Endothelial cell of umbilical vein (primary cell): Measurements from ENCODE around the gene RAB4A. TPM values are rescaled to one million over a fixed set of nuclear protein-coding genes. Genes with fewer than 3 reads are reported as not detected.

Source experiments
- BruUV-seq: library from RNA; stranded (reverse); fragments of 400-500 nt; replicated peaks from 2 replicates; lab custom pipeline; 2021; lab: Mats Ljungman, UMichigan
- CTCF ChIA-PET: fragments of 300-600, 350-600 bp; sonication (Branson Sonifier 250); formaldehyde crosslinking; loops from one replicate; lab custom pipeline; 2021; ENCODE audit warnings: antibody characterized with exemption, inconsistent platforms; lab: Charles Lee
- POLR2A ChIA-PET: fragments of 300-600, 350-600 bp; sonication (Branson Sonifier 250); formaldehyde crosslinking; loops from one replicate; lab custom pipeline; 2021; ENCODE audit warnings: antibody characterized with exemption, inconsistent platforms; lab: Charles Lee
- DNase-seq: peaks from one replicate; pipeline ENCODE4 v3.0.0-alpha.2; 2011; ENCODE audit warnings: low read depth, low spot score
- FAIRE-seq: peaks from 2 replicates; lab custom pipeline; 2011; peaks lifted over from hg19 to GRCh38; lab: Jason Lieb, UNC
- H2AFZ ChIP-seq: 2 replicates; pipeline ENCODE4 v1.6.0; 2012; ENCODE audit warnings: low read depth, low read length, control low read depth, inconsistent platforms
- H3K27ac ChIP-seq: 2 replicates; pipeline ENCODE4 v1.5.1; 2011; ENCODE audit warnings: low read depth, mild to moderate bottlenecking, control low read depth, low read length, moderate library complexity; ENCODE audit not compliant: insufficient read depth
- H3K27me3 ChIP-seq, 2 experiments: 2 replicates each; pipeline versions ENCODE4 v1.6.0 to v1.6.1; 2011; ENCODE audit warnings: low read length in 2 of 2, mixed read lengths in 1 of 2; ENCODE audit not compliant: control insufficient read depth in 2 of 2, insufficient read depth in 2 of 2
- H3K36me3 ChIP-seq, 2 experiments: 2 replicates in 1 of 2; 3 replicates in 1 of 2; pipeline ENCODE4 v1.5.1; 2011; ENCODE audit warnings: low read length in 2 of 2, mild to moderate bottlenecking in 1 of 2, moderate library complexity in 1 of 2; ENCODE audit not compliant: control insufficient read depth in 2 of 2, insufficient read depth in 2 of 2; ENCODE audit errors: extremely low read depth in 1 of 2
- H3K4me1 ChIP-seq: 3 replicates; pipeline ENCODE4 v1.5.1; 2011; ENCODE audit warnings: mild to moderate bottlenecking, low read length; ENCODE audit not compliant: control insufficient read depth, insufficient read depth; ENCODE audit errors: extremely low read depth
- H3K4me2 ChIP-seq: 2 replicates; pipeline ENCODE4 v1.6.1; 2011; ENCODE audit warnings: low read length, control low read depth, mixed read lengths; ENCODE audit not compliant: insufficient read depth
- H3K4me3 ChIP-seq, 3 experiments: fragments of 200-600 bp in 1 of 3; sonication (generic), shearing (Covaris generic) in 1 of 3; replicated peaks in 1 of 3; 2 replicates each; pipeline ENCODE4 v1.5.1; 2011 to 2016; ENCODE audit warnings: control low read depth in 3 of 3, low read length in 3 of 3, mild to moderate bottlenecking in 2 of 3, inconsistent platforms in 1 of 3, low read depth in 1 of 3, moderate library complexity in 1 of 3; ENCODE audit not compliant: insufficient read depth in 1 of 3
- H3K79me2 ChIP-seq: 2 replicates; pipeline ENCODE4 v1.6.0; 2012; ENCODE audit warnings: low read length, inconsistent platforms; ENCODE audit not compliant: control insufficient read depth, insufficient read depth
- H3K9ac ChIP-seq: replicated peaks from 2 replicates; pipeline ENCODE3; 2011; ENCODE audit warnings: low read length, control low read depth; ENCODE audit not compliant: insufficient read depth; ENCODE audit errors: extremely low read depth
- H3K9me1 ChIP-seq: replicated peaks from 3 replicates; pipeline ENCODE4 v1.6.0; 2011; ENCODE audit warnings: mild to moderate bottlenecking, low read length; ENCODE audit not compliant: control insufficient read depth, insufficient read depth; ENCODE audit errors: extremely low read depth
- H3K9me3 ChIP-seq: replicated peaks from 2 replicates; pipeline ENCODE4 v1.5.1; 2012; ENCODE audit warnings: low read length, inconsistent platforms; ENCODE audit not compliant: control insufficient read depth, insufficient read depth
- H4K20me1 ChIP-seq: replicated peaks from 2 replicates; pipeline ENCODE3; 2011; ENCODE audit warnings: mild to moderate bottlenecking, low read length; ENCODE audit not compliant: control insufficient read depth, insufficient read depth; ENCODE audit errors: extremely low read depth
- CTCF ChIP-seq, 2 donors: IDR thresholded peaks; 1 replicate in 1 of 2; 2 replicates in 1 of 2; pipeline ENCODE4 v1.5.1; 2011; ENCODE audit warnings: low read length in 2 of 2, mild to moderate bottlenecking in 2 of 2, moderate library complexity in 2 of 2, control low read depth in 1 of 2, inconsistent platforms in 1 of 2, low read depth in 1 of 2; ENCODE audit not compliant: insufficient read depth in 1 of 2; ENCODE audit errors: extremely low read depth in 1 of 2
- EZH2 ChIP-seq: IDR thresholded peaks from 2 replicates; pipeline ENCODE4 v1.6.1; 2012; ENCODE audit warnings: borderline replicate concordance, low read depth, mild to moderate bottlenecking, moderate library complexity, low read length, inconsistent platforms; ENCODE audit not compliant: severe bottlenecking
- FOS ChIP-seq: IDR thresholded peaks from 2 replicates; pipeline ENCODE4 v1.6.1; 2011; ENCODE audit warnings: mild to moderate bottlenecking, low read length, moderate library complexity, borderline replicate concordance; ENCODE audit not compliant: insufficient read depth
- GATA2 ChIP-seq: IDR thresholded peaks from 2 replicates; pipeline ENCODE4 v1.7.0; 2011; ENCODE audit warnings: low read depth, mild to moderate bottlenecking, moderate library complexity, mixed read lengths, low read length; ENCODE audit not compliant: insufficient read length, insufficient read depth
- JUN ChIP-seq: IDR thresholded peaks from 2 replicates; pipeline ENCODE4 v1.6.1; 2011; ENCODE audit warnings: borderline replicate concordance, low read depth; ENCODE audit not compliant: insufficient read length, insufficient read depth
- MAX ChIP-seq: IDR thresholded peaks from 2 replicates; pipeline ENCODE4 v1.6.1; 2011; ENCODE audit not compliant: insufficient read depth, insufficient read length
- MYC ChIP-seq: IDR thresholded peaks from one replicate; pipeline ENCODE4 v1.6.1; 2011; ENCODE audit warnings: mild to moderate bottlenecking, low read depth, low read length
- POLR2A ChIP-seq: IDR thresholded peaks from 2 replicates; pipeline ENCODE4 v1.6.1; 2012; ENCODE audit warnings: low read depth, mild to moderate bottlenecking, control low read depth, low read length
- POLR2AphosphoS5 ChIP-seq: IDR thresholded peaks from 2 replicates; pipeline ENCODE4 v1.6.1; 2012; ENCODE audit warnings: low read depth, mild to moderate bottlenecking, control low read depth, low read length, moderate library complexity; ENCODE audit not compliant: insufficient read depth
- dilution Hi-C: fragments of 300-500 bp; cut with MboI; formaldehyde crosslinking; loops from one replicate; pipeline ENCODE4 v1.15.0; 2019; ENCODE audit warnings: low sequenced_read_pairs; ENCODE audit not compliant: extremely low pct_ligation_motif_present
- intact Hi-C: fragments of 100-400 bp; cut with micrococcal nuclease; formaldehyde crosslinking; loops from one replicate; pipeline ENCODE4 v1.10.0; 2022
- polyA plus RNA-seq, 4 experiments: library from polyadenylated mRNA; depleted of rRNA in 3 of 4; stranded (reverse) in 3 of 4; unstranded in 1 of 4; fragments of >200 nt; gene quantifications; 2 replicates each; pipeline versions ENCODE4 v1.2.1 to v1.2.3, GENCODE V29; 2011 to 2012; ENCODE audit warnings: missing spikeins in 1 of 4
- total RNA-seq: library from RNA; stranded (reverse); gene quantifications from 2 replicates; pipeline ENCODE4 v1.2.3, GENCODE V29; 2021

Gene RAB4A
- total and polyA plus RNA-seq, 2 donors (not counting 3 experiments of a cell fraction or from before 2014, with no cell fraction given): 14.8 to 52.9 TPM

- Histone ChIP-seq H2AFZ (no peak overlapping the region), H3K27ac (no peak overlapping the region), H3K4me2 (no peak overlapping the region), H3K36me3 (no peaks in the 10 kb centered on the region), H3K27me3 (no peaks in the 10 kb centered on the region), H3K4me1 (no peaks in the 10 kb centered on the region), H4K20me1 (no peaks in the 10 kb centered on the region), H3K79me2 (no peaks in the 10 kb centered on the region), H3K9me1 (no peaks in the 10 kb centered on the region), H3K4me3 (no peak overlapping the region), H3K9me3 (no peaks in the 10 kb centered on the region), H3K9ac (no peak overlapping the region)
- dilution Hi-C loops (no loop called here), intact Hi-C loops (no loop called here)
- DNase-seq (no peak), FAIRE-seq (no peak)
- ChIA-PET POLR2A (no interaction called here), CTCF (no interaction called here)
- no TSS peak for BruUV-seq
- no peak for TF ChIP-seq POLR2AphosphoS5
- TF ChIP-seq MYC: no peak
- no peak for TF ChIP-seq EZH2
- no peak for TF ChIP-seq CTCF (IDR thresholded peaks at IDR 0.05; ENCODE audit: extremely low read depth in 1 of 2, insufficient read depth in 1 of 2, low read depth in 1 of 2, low read length in 2 of 2)
- no peak for TF ChIP-seq MAX
- no peak for TF ChIP-seq POLR2A
- TF ChIP-seq JUN: no peak
- no peak for TF ChIP-seq GATA2
- no peak for TF ChIP-seq FOS
These were observed 29.5 kb upstream of the RAB4A start for GRCh38 chr1:229241390-229241789.
